AG04449 (cell line): ENCODE measurements around the gene PXT1.

Source experiments
- CTCF ChIA-PET: fragments of 350-600 bp; formaldehyde crosslinking; extraction: SDS; loops from one replicate; lab custom pipeline; 2021; ENCODE audit warnings: antibody characterized with exemption; lab: Yijun Ruan, JAX
- POLR2A ChIA-PET: fragments of 400-600, 350-600 bp; formaldehyde crosslinking; extraction: SDS; loops from one replicate; lab custom pipeline; 2020; ENCODE audit warnings: antibody characterized with exemption, inconsistent platforms; lab: Yijun Ruan, JAX
- DNase-seq: peaks from one replicate; pipeline ENCODE4 v3.0.0-alpha.2; 2010; ENCODE audit warnings: low read depth, low spot score
- H3K4me3 ChIP-seq: 2 replicates; pipeline ENCODE4 v1.5.1; 2011; ENCODE audit warnings: low read depth, mild to moderate bottlenecking, control low read depth, low read length
- CTCF ChIP-seq: IDR thresholded peaks from one replicate; pipeline ENCODE4 v1.5.1; 2011; ENCODE audit warnings: mild to moderate bottlenecking, moderate library complexity, low read length, control low read depth, inconsistent platforms; ENCODE audit not compliant: insufficient read depth; ENCODE audit errors: missing control alignments

PXT1 gene

GRCh38 chr6:36442671-36443470, at the start of gene PXT1, which contains the start of gene KCTD20:
PXT1 (minus strand) TSS chr6:36442854; CDS start chr6:36426082, 16,772 bp downstream.
KCTD20 (plus strand) TSS chr6:36443000; CDS start chr6:36470098, 27,098 bp downstream.
- ChIA-PET CTCF (interaction anchor here (1.7 to 2.2 kb wide), 2 partner anchors 19 to 173 kb away, joined by 4 to 9 read pairs; no protein-coding TSS in a partner anchor), POLR2A (interaction anchor here (1.3 kb wide), 1 partner anchor 19 kb away, joined by 5 read pairs; no protein-coding TSS in a partner anchor)
- peak within 1 kb of the TSS; percentile 84 for H3K4me3 ChIP-seq
- TF ChIP-seq CTCF: no peak
- no peak for DNase-seq

GRCh38 chr6:36492092-36492491, 49.4 kb upstream of the PXT1 start:
- no peak overlapping the region for H3K4me3 ChIP-seq
- no peak for TF ChIP-seq CTCF
- ChIA-PET CTCF (interaction anchor here (1.1 kb wide), 1 partner anchor 151 kb away, joined by 3 read pairs; no protein-coding TSS in a partner anchor), POLR2A (no interaction called here)
- DNase-seq: no peak

- H3K4me3 ChIP-seq: no peak overlapping the region
- no peak for DNase-seq
- ChIA-PET CTCF (no interaction called here), POLR2A (no interaction called here)
- no peak for TF ChIP-seq CTCF
Measured at GRCh38 chr6:36491378-36491965, 48.8 kb upstream of the PXT1 start.

GRCh38 chr6:36489426-36489825, 46.8 kb upstream of the PXT1 start:
- TF ChIP-seq CTCF: no peak
- H3K4me3 ChIP-seq: no peak overlapping the region
- ChIA-PET POLR2A (no interaction called here), CTCF (interaction anchor here (0.6 to 0.7 kb wide), 2 partner anchors 184 to 191 kb away, joined by 3 read pairs; no protein-coding TSS in a partner anchor)
- DNase-seq: no peak

GRCh38 chr6:36488221-36488620, 45.6 kb upstream of the PXT1 start:
- ChIA-PET POLR2A (interaction anchor here (1.1 kb wide), 2 partner anchors 10 to 109 kb away, joined by 3 read pairs; no protein-coding TSS in a partner anchor), CTCF (interaction anchor here (1.1 to 1.5 kb wide), 2 partner anchors 10 to 102 kb away, joined by 3 to 4 read pairs; no protein-coding TSS in a partner anchor)
- DNase-seq: no peak
- TF ChIP-seq CTCF: no peak
- H3K4me3 ChIP-seq: no peak overlapping the region
